Upper lobe of left lung (tissue), 6 donors: ENCODE measurements around the gene GNAZ. TPM values are rescaled to one million over a fixed set of nuclear protein-coding genes. Genes with fewer than 3 reads are reported as not detected.

Experiments
- ATAC-seq, 2 donors: fragments of 200-7000 bp; cut with Tn5 transposase; one replicate each; pipeline ENCODE4 v1.9.1; 2022; ENCODE audit warnings: mild to moderate bottlenecking in 2 of 2, moderate library complexity in 2 of 2; ENCODE audit not compliant: low FRiP score in 2 of 2
- DNase-seq, 2 donors: peaks; one replicate each; pipeline ENCODE4 v3.0.0-alpha.2; 2019 to 2020
- H3K27ac ChIP-seq, 4 donors: fragments of 200-600 bp; sonication (generic); one replicate each; pipeline ENCODE4 v1.5.1; 2016 to 2019
- H3K27me3 ChIP-seq, 4 donors: fragments of 200-600 bp; sonication (generic); one replicate each; pipeline ENCODE4 v1.5.1; 2017 to 2019
- H3K36me3 ChIP-seq, 4 donors: fragments of 200-600 bp; sonication (generic); one replicate each; pipeline ENCODE4 v1.5.1; 2016 to 2019
- H3K4me1 ChIP-seq, 4 donors: fragments of 200-600 bp; sonication (generic); one replicate each; pipeline ENCODE4 v1.5.1; 2018 to 2019
- H3K4me3 ChIP-seq, 4 donors: fragments of 200-600 bp; sonication (generic); one replicate each; pipeline ENCODE4 v1.5.1; 2017 to 2019; ENCODE audit warnings: mild to moderate bottlenecking in 2 of 4, moderate library complexity in 1 of 4
- H3K9me3 ChIP-seq, 4 donors: fragments of 200-600 bp; sonication (generic); one replicate each; pipeline ENCODE4 v1.5.1; 2018 to 2019
- CTCF ChIP-seq, 6 experiments: fragments of 450-650 bp in 4 of 6; fragments of 200-600 bp in 2 of 6; sonication (generic) in 2 of 6; IDR thresholded peaks; one replicate each; pipeline ENCODE4 v1.5.1; 2016 to 2019; ENCODE audit warnings: antibody characterized with exemption in 6 of 6
- EP300 ChIP-seq, 4 donors: sonication (generic); formaldehyde crosslinking; IDR thresholded peaks; one replicate each; pipeline ENCODE4 v1.5.1; 2017; ENCODE audit warnings: antibody characterized with exemption in 4 of 4, control low read depth in 2 of 4
- POLR2A ChIP-seq, 4 donors: fragments of 450-650 bp; IDR thresholded peaks; one replicate each; pipeline ENCODE4 v1.5.1; 2016 to 2017; ENCODE audit warnings: antibody characterized with exemption in 4 of 4, mild to moderate bottlenecking in 2 of 4
- POLR2AphosphoS5 ChIP-seq, 2 donors: sonication (generic); formaldehyde crosslinking; IDR thresholded peaks; one replicate each; pipeline ENCODE4 v1.5.1; 2017; ENCODE audit warnings: antibody characterized with exemption in 2 of 2
- WGBS, 2 donors: methylation state at CpG; one replicate each; pipeline ENCODE4 v1.1.5; 2017 to 2018; 5-methylcytosine and 5-hydroxymethylcytosine counted together
- total RNA-seq, 6 donors: library from RNA; depleted of rRNA in 4 of 6; stranded (reverse); fragments of >200 nt in 4 of 6; gene quantifications; one replicate each; pipeline versions ENCODE4 v1.1.0 to v1.2.1, GENCODE V29; 2016 to 2021
- donor health status: DM: no; HTN: no; CAD: no; lungs with moderate emphysema.
- donor health status: DM: no; HTN: yes; CAD: no; lungs with severe emphysema.

Gene GNAZ
- total RNA-seq, 6 donors from 2014 or later = 0.80 to 7.3 (median 2.7) TPM; not detected in 1

DNA sequence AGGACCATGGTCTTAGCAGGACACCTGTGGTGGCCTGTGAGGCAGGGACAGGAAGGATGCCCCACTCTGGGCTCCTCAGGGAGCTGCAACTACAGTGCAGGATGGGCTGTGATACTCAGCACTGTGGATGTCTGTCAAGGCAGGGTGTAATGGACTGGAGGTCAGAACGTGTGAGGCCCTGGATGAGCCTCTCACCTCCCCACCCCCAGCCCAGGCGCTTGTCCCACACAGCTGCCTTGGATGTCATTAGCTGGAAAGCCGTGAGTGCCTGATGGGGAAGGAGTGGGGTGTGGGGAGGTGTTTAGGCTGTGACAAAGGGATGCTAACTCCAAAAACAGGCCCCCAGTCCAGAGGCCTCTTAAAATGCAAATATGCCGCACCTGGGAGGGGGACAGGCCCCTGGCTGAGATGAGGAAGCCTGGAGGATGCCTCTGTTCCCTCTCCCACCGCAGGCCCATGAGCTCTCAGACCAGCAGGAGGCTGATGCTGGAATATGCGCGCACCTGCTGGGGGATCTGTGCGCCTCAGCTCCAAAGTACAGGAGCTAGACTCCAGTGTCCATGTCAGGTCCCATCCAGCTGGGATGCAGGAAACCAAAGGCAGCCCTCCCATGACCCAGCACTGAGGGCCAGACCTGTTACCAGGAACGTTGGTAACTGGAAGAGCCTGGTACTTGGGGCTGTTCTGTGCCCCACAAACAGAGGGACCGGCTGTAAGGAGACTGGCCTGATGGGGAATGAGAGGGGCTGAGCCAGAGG lies 46.4 kb downstream of the GNAZ start:
- Histone ChIP-seq H3K36me3 (no peaks in the 10 kb centered on the region), H3K27ac (no peak overlapping the region), H3K4me1 (no peaks in the 10 kb centered on the region), H3K4me3 (no peak overlapping the region), H3K27me3 (no peaks in the 10 kb centered on the region), H3K9me3 (no peaks in the 10 kb centered on the region)
- DNase-seq (no peak), ATAC-seq (no peak)
- 84 to 94% methylated on average over 10 of the region's 10 CpGs for WGBS, 2 donors
- TF ChIP-seq POLR2A (IDR thresholded peaks at IDR 0.05) (no peak), POLR2AphosphoS5 (IDR thresholded peaks at IDR 0.05) (no peak), EP300 (IDR thresholded peaks at IDR 0.05) (no peak), CTCF (IDR thresholded peaks at IDR 0.05) (no peak)

- no peaks in the 10 kb centered on the region for H3K4me1 ChIP-seq
- no peak overlapping the region for H3K27ac ChIP-seq
- no peak overlapping the region for H3K4me3 ChIP-seq
- DNase-seq = peak in 1 of 2 donors; percentile 41
- WGBS, 2 donors = 94 to 96% methylated on average over 7 to 10 of the region's 10 CpGs
- no peaks in the 10 kb centered on the region for H3K36me3 ChIP-seq
- H3K9me3 ChIP-seq = no peaks in the 10 kb centered on the region
- no peaks in the 10 kb centered on the region for H3K27me3 ChIP-seq
- TF ChIP-seq EP300 (IDR thresholded peaks at IDR 0.05) (no peak), CTCF (IDR thresholded peaks at IDR 0.05) (no peak), POLR2A (IDR thresholded peaks at IDR 0.05) (no peak), POLR2AphosphoS5 (IDR thresholded peaks at IDR 0.05) (no peak)
- no peak for ATAC-seq
Measured at GRCh38 chr22:23117275-23117674, 47.0 kb downstream of the GNAZ start.

GRCh38 chr22:23117891-23118646 lies 47.8 kb downstream of the GNAZ start:
- H3K27me3 ChIP-seq = no peaks in the 10 kb centered on the region
- no peaks in the 10 kb centered on the region for H3K36me3 ChIP-seq
- DNase-seq = peak in 1 of 2 donors; percentile 30
- 89 to 92% methylated on average over 10 to 15 of the region's 15 CpGs for WGBS, 2 donors
- H3K4me1 ChIP-seq = no peaks in the 10 kb centered on the region
- TF ChIP-seq EP300 (IDR thresholded peaks at IDR 0.05) (no peak), CTCF (IDR thresholded peaks at IDR 0.05) (no peak), POLR2AphosphoS5 (IDR thresholded peaks at IDR 0.05) (no peak), POLR2A (IDR thresholded peaks at IDR 0.05) (no peak)
- no peak for ATAC-seq
- H3K4me3 ChIP-seq = no peak overlapping the region
- H3K27ac ChIP-seq = no peak overlapping the region
- no peaks in the 10 kb centered on the region for H3K9me3 ChIP-seq

- Histone ChIP-seq H3K9me3 (no peaks in the 10 kb centered on the region), H3K4me3 (no peak overlapping the region), H3K27me3 (no peaks in the 10 kb centered on the region), H3K4me1 (no peaks in the 10 kb centered on the region), H3K36me3 (no peaks in the 10 kb centered on the region), H3K27ac (no peak overlapping the region)
- DNase-seq = peak in 1 of 2 donors; percentile 32
- TF ChIP-seq EP300 (IDR thresholded peaks at IDR 0.05) (no peak), CTCF (IDR thresholded peaks at IDR 0.05) (no peak), POLR2A (IDR thresholded peaks at IDR 0.05) (no peak), POLR2AphosphoS5 (IDR thresholded peaks at IDR 0.05) (no peak)
- ATAC-seq = no peak
- WGBS, 2 donors = 90 to 94% methylated on average over 5 to 7 of the region's 7 CpGs
Measured at GRCh38 chr22:23118647-23119493, 48.6 kb downstream of the GNAZ start.
